Kidney glomerular epithelial cell (primary cell): Measurements from ENCODE around the gene DNAJA3.
"Not testable (repeated sequence)": the region's sequence is repeated elsewhere in the genome, so short reads cannot be mapped to it uniquely, and the experiment has no call there.

ENCODE experiments used
- DNase-seq: peaks from one replicate; lab custom pipeline; 2025; lab: John Stamatoyannopoulos, UW

DNAJA3 gene

GRCh38 chr16:4387781-4388180 lies 37.9 kb upstream of the DNAJA3 start:
- no peak for DNase-seq

GRCh38 chr16:4388271-4389021 lies 37.2 kb upstream of the DNAJA3 start:
- DNase-seq: no peak

GRCh38 chr16:4389051-4389955 lies 36.4 kb upstream of the DNAJA3 start:
- DNase-seq: no peak

- DNase-seq: no peak
Observed at GRCh38 chr16:4390266-4391260, 35.1 kb upstream of the DNAJA3 start.

GRCh38 chr16:4391631-4392381 lies 33.9 kb upstream of the DNAJA3 start:
- DNase-seq: no peak

GRCh38 chr16:4392382-4393239 lies 33.1 kb upstream of the DNAJA3 start:
- no peak for DNase-seq

- DNase-seq: no peak
Observed at GRCh38 chr16:4393240-4393600, 32.4 kb upstream of the DNAJA3 start.

GRCh38 chr16:4393850-4394249 lies 31.8 kb upstream of the DNAJA3 start:
- DNase-seq: not testable (repeated sequence)

- no peak for DNase-seq
Observed at GRCh38 chr16:4395055-4395726, 30.5 kb upstream of the DNAJA3 start.

GRCh38 chr16:4399001-4399730 lies 26.5 kb upstream of the DNAJA3 start:
- DNase-seq: no peak

GRCh38 chr16:4401094-4401501 lies 24.6 kb upstream of the DNAJA3 start:
- DNase-seq: no peak

- DNase-seq: no peak
Observed at GRCh38 chr16:4401510-4401909, 24.2 kb upstream of the DNAJA3 start.

- DNase-seq: peak; percentile 39
Observed at GRCh38 chr16:4402439-4403132, 23.1 kb upstream of the DNAJA3 start.

GRCh38 chr16:4403133-4403949 lies 22.3 kb upstream of the DNAJA3 start:
- DNase-seq: no peak

- DNase-seq: no peak
Observed at GRCh38 chr16:4404247-4404966, 21.3 kb upstream of the DNAJA3 start.

GRCh38 chr16:4404967-4405696 lies 20.5 kb upstream of the DNAJA3 start:
- no peak for DNase-seq
